Activated T-cell treated with anti-CD3 and anti-CD28 coated beads, Interleukin-2, amount 50 U/mL, for 72 hours (primary cell): ENCODE measurements around the gene KIF5A. TPM values are rescaled to one million over a fixed set of nuclear protein-coding genes. Genes with fewer than 3 reads are reported as not detected.

Experiments used
- ATAC-seq, 2 donors: fragments of 150-1000 bp; cut with Tn5 transposase; replicated peaks in 1 of 2; 2 replicates each; pipeline ENCODE4 v1.10.0; 2021; ENCODE audit warnings: moderate library complexity in 2 of 2, mild to moderate bottlenecking in 1 of 2
- DNase-seq, 2 donors: peaks; one replicate each; pipeline ENCODE4 v3.0.0; 2021 to 2022; ENCODE audit warnings: mixed read lengths in 1 of 2
- H3K27ac Mint-ChIP-seq: one replicate; pipeline ENCODE4 v1.8.0; 2022; ENCODE audit warnings: mild to moderate bottlenecking, moderate library complexity, mixed read lengths
- H3K27me3 Mint-ChIP-seq: one replicate; pipeline ENCODE4 v1.8.0; 2022; ENCODE audit warnings: low read depth, mixed read lengths
- H3K36me3 Mint-ChIP-seq, 2 donors: one replicate each; pipeline ENCODE4 v1.8.0; 2022; ENCODE audit warnings: mixed read lengths in 2 of 2, mild to moderate bottlenecking in 1 of 2; ENCODE audit not compliant: insufficient read depth in 2 of 2
- H3K4me1 Mint-ChIP-seq: one replicate; pipeline ENCODE4 v1.8.0; 2022; ENCODE audit warnings: low read depth, mixed read lengths
- H3K4me3 Mint-ChIP-seq, 2 donors: one replicate each; pipeline ENCODE4 v1.8.0; 2022; ENCODE audit warnings: mild to moderate bottlenecking in 2 of 2, mixed read lengths in 2 of 2, moderate library complexity in 2 of 2
- H3K9me3 Mint-ChIP-seq, 2 donors: one replicate each; pipeline ENCODE4 v1.8.0; 2022; ENCODE audit warnings: mixed read lengths in 2 of 2
- total RNA-seq, 2 donors: library from RNA; stranded (reverse); gene quantifications; one replicate each; pipeline ENCODE4 v1.2.3, GENCODE V29; 2022

Gene KIF5A
- total RNA-seq, 2 donors from 2014 or later, result 3.2 to 5.9 TPM

DNA sequence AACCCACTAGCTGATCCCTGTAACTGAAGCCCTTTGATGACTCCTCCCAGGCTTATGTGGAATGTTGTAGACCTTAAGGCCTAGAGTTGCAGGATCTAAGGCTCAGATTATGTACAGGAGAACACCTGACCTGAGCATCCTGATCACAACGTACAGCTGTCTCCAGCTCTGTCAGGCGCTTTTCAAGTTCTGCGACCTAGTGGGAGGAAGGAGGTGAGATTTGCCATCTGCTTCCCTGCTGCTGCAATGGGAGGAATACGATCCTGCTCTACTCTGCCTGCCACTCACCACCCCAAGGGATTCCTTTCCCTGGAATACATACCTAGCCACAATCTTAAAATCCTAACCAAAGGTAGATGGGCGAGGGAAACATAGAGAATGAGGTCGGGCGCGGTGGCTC is 16.7 kb upstream of the KIF5A start:
- H3K9me3 Mint-ChIP-seq, result no peaks in the 10 kb centered on the region
- no peak for DNase-seq
- no peaks in the 10 kb centered on the region for H3K27me3 Mint-ChIP-seq
- ATAC-seq, result no peak
- no peak overlapping the region for H3K27ac Mint-ChIP-seq
- H3K36me3 Mint-ChIP-seq, result peaks cover 5 to 37% of the 10 kb centered on the region in 2 donors
- H3K4me1 Mint-ChIP-seq, result no peaks in the 10 kb centered on the region
- no peak overlapping the region for H3K4me3 Mint-ChIP-seq

GRCh38 chr12:57534250-57534649 is 15.6 kb upstream of the KIF5A start:
- Mint-ChIP-seq H3K4me1 (no peaks in the 10 kb centered on the region), H3K36me3 (peaks cover 7 to 36% of the 10 kb centered on the region in 2 donors), H3K4me3 (no peak overlapping the region), H3K27ac (no peak overlapping the region), H3K9me3 (no peaks in the 10 kb centered on the region), H3K27me3 (no peaks in the 10 kb centered on the region)
- no peak for ATAC-seq
- no peak for DNase-seq

GRCh38 chr12:57534991-57535543 is 14.8 kb upstream of the KIF5A start:
- H3K9me3 Mint-ChIP-seq, result no peaks in the 10 kb centered on the region
- DNase-seq (no peak), ATAC-seq (no peak)
- H3K27me3 Mint-ChIP-seq, result no peaks in the 10 kb centered on the region
- no peaks in the 10 kb centered on the region for H3K4me1 Mint-ChIP-seq
- peaks cover 7 to 32% of the 10 kb centered on the region in 2 donors for H3K36me3 Mint-ChIP-seq
- no peak overlapping the region for H3K4me3 Mint-ChIP-seq
- no peak overlapping the region for H3K27ac Mint-ChIP-seq

DNA sequence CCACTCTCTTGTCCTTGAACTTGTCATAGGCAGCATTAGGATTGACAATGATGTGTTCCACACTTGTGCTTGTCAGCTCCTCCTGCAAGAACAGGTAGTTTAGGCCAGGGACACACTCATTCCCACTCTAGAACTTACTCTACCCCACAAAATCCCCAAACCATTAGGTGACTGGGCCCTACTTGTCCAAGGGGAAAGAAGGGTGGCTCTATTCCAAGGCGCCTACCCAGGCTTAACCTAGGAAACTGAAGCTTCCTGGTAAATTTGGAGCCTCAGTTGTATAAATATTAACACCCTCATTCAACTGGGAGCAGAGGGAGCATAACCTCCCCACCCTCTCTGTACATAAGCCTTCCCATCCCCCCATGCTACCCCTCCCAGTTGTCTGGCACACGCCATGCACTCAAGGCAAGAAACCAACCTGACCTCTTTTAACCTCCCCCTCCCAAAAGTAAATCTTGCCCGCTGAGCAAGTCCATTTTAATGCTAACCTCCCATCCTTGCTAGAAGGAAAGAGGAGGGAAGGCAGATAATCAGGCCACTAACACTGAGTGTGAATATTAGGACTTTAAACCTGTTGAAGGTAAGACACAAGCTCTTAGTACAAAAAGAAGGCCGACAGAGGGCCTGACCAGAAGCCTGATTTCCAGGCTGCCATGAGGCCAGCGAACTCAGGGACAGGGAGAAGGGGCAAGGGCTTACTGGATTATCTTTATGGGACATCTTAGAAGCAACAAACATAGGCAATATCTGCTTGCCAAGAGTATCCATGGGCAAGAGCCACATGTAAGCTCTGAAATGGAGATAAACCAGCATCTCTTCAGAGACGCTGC is 13.9 kb upstream of the KIF5A start:
- H3K27ac Mint-ChIP-seq, result no peak overlapping the region
- no peaks in the 10 kb centered on the region for H3K9me3 Mint-ChIP-seq
- H3K36me3 Mint-ChIP-seq, result peaks cover 7 to 29% of the 10 kb centered on the region in 2 donors
- DNase-seq (no peak), ATAC-seq (no peak)
- H3K4me1 Mint-ChIP-seq, result no peaks in the 10 kb centered on the region
- no peaks in the 10 kb centered on the region for H3K27me3 Mint-ChIP-seq
- H3K4me3 Mint-ChIP-seq, result no peak overlapping the region

GRCh38 chr12:57536597-57536942 is 13.3 kb upstream of the KIF5A start:
- Mint-ChIP-seq H3K36me3 (peaks cover 7 to 24% of the 10 kb centered on the region in 2 donors), H3K9me3 (no peaks in the 10 kb centered on the region), H3K4me1 (no peaks in the 10 kb centered on the region), H3K27me3 (no peaks in the 10 kb centered on the region), H3K4me3 (no peak overlapping the region), H3K27ac (peak overlapping the region; percentile 17)
- ATAC-seq (no peak), DNase-seq (no peak)

- no peak for DNase-seq
- H3K27me3 Mint-ChIP-seq, result no peaks in the 10 kb centered on the region
- H3K27ac Mint-ChIP-seq, result no peak overlapping the region
- peaks cover 4 to 8% of the 10 kb centered on the region in 2 donors for H3K36me3 Mint-ChIP-seq
- H3K4me1 Mint-ChIP-seq, result no peaks in the 10 kb centered on the region
- no peaks in the 10 kb centered on the region for H3K9me3 Mint-ChIP-seq
- ATAC-seq, result no peak
- no peak overlapping the region for H3K4me3 Mint-ChIP-seq
These were observed 10.6 kb upstream of the KIF5A start for GRCh38 chr12:57539134-57539768.

DNA sequence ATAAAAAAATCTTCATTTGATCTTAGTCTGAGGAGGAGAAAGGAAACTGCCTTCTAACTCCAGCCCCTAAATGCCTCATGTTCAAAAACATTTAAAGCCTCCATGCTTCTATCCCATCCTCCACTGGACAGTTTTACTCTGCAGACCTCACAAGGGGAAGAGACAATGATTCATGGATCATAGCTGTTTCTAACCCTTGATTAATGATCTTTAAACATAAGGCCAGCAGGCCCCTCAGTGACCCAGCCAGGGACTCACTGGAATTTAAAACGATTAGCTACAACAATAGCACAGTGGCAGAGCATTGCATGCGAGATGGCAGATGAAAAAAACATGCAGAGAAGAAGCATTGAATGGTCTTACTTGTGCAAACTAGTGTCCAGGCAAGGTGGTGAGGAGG is 8.8 kb upstream of the KIF5A start:
- Mint-ChIP-seq H3K4me3 (no peak overlapping the region), H3K36me3 (peaks cover 4 to 8% of the 10 kb centered on the region in 2 donors), H3K9me3 (no peaks in the 10 kb centered on the region), H3K27ac (no peak overlapping the region), H3K27me3 (no peaks in the 10 kb centered on the region), H3K4me1 (peaks cover 15% of the 10 kb centered on the region)
- no peak for DNase-seq
- no peak for ATAC-seq

DNA sequence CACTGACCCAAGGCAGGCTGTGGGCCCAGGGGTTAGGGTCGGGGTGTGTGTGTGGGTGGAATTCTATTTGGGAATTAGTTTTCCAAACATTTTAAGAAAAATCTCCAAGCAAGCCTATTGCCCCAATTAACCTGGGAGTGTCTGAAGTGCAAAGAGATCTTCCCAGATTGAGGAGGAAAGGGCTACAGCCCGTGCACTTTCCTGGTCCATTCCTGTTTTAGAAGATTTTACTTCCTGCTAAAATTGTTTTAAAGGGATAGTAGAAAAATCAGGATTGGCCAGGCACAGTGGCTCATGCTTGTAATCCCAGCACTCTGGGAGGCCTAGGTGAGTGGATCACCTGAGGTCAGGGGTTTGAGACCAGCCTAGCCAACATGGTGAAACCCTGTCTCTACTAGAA is 8.1 kb upstream of the KIF5A start:
- H3K27ac Mint-ChIP-seq, result no peak overlapping the region
- no peak for DNase-seq
- peaks cover 7 to 8% of the 10 kb centered on the region in 2 donors for H3K36me3 Mint-ChIP-seq
- ATAC-seq, result no peak
- no peaks in the 10 kb centered on the region for H3K27me3 Mint-ChIP-seq
- no peaks in the 10 kb centered on the region for H3K9me3 Mint-ChIP-seq
- peaks cover 20% of the 10 kb centered on the region for H3K4me1 Mint-ChIP-seq
- no peak overlapping the region for H3K4me3 Mint-ChIP-seq

GRCh38 chr12:57543581-57543980 is 6.3 kb upstream of the KIF5A start:
- Mint-ChIP-seq H3K27ac (no peak overlapping the region), H3K4me3 (no peak overlapping the region), H3K27me3 (peaks cover 4% of the 10 kb centered on the region), H3K4me1 (peaks cover 35% of the 10 kb centered on the region), H3K36me3 (peaks cover 4 to 5% of the 10 kb centered on the region in 2 donors), H3K9me3 (no peaks in the 10 kb centered on the region)
- no peak for DNase-seq
- no peak for ATAC-seq

- Mint-ChIP-seq H3K27ac (peak overlapping the region; percentile 91), H3K9me3 (no peaks in the 10 kb centered on the region), H3K27me3 (peaks cover 13% of the 10 kb centered on the region), H3K4me3 (peak overlapping the region; percentile 74 to 98), H3K4me1 (peaks cover 57% of the 10 kb centered on the region), H3K36me3 (peaks cover 4% of the 10 kb centered on the region in 2 donors)
- no peak for ATAC-seq
- DNase-seq, result peak in 1 of 2 donors; percentile 19
These were observed 3.9 kb upstream of the KIF5A start for GRCh38 chr12:57545809-57546437.

DNA sequence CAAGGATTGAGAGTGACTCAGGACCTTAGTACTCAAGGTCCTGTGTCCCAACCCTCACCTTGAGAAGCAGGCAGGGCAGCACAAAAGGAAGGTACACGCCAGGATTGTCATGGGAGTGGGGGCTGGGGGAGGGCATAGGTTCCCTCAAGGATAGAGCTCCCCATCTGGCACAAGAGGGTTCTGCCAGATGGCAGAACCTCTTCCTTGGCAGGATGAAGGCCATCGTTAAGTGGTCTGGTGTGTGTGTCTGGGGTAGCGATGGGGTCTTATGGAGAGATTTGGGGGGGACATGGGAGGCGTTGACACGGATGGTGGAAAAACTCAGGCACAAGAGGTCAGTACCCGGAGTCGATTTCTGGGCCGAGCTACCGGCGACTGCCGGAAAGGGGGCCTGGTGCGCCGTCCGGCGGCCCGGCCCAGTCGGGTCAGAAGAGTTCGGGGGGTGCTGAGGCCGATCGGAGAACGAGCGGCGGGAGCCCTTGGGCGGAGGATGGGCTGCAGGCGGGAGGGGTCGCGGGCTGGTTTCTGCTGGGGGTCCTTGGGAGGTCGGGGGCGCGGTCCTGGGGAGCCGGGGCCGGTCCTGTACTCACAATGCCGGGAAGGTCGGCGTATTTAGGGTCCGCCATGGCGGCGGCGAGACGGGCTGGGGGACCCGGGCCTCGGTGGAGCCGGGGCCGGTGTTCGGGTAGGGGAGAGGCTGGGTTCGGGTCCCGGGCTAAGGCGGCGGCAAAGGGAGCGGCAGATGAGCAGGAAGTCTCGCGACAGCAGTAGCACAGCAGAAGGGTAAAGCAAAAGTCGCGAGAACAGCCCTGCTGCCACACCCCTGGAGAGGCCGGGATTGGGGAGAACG is 3.2 kb upstream of the KIF5A start, which contains the start of gene DCTN2:
TSS of gene DCTN2 (minus strand) at position 755 of the 850 bp plus-strand sequence. CDS start at position 626, 129 bp downstream.
- ATAC-seq (peak; percentile 94 to 97), DNase-seq (peak; percentile 93 to 97)
- Mint-ChIP-seq H3K4me1 (peaks cover 63% of the 10 kb centered on the region), H3K4me3 (peak within 1 kb of the TSS; percentile 74 to 98), H3K36me3 (peaks cover 4% of the 10 kb centered on the region in 2 donors), H3K27me3 (peaks cover 13% of the 10 kb centered on the region), H3K27ac (peak within 1 kb of the TSS; percentile 91), H3K9me3 (no peaks in the 10 kb centered on the region)

DNA sequence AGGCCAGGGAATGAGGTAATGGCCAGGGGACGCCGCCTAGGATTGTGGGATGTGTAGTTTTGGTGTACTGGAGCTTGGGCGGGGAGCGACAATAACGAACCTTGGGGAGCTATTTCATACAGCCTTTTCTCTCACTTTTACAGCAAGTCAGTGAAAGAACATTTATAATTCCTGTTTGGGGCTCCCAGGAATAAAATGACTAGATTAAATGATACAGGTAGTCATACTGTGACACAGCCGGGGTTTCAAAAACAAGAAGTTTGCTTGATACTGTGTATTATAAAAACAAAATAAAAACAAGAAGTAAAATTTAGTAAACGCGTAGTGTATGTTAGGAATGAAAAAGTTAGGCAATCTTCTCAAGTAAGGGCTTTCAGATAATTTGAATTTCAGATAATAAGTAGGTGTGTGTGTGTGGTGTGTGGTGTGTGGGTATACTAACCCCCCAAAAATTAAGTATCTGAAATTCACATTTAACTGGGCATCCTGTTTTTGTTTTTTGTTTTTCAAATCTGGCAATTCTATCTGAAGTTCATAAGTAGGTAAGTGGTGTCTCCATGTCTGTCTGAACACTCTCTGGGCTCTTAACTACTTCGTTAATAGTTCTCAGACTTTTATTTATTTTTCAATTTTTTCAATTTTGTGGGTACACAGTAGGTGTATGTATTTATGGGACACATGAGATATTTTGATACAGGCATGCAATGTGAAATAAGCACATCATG is 2.4 kb upstream of the KIF5A start:
- DNase-seq, result no peak
- H3K27me3 Mint-ChIP-seq, result peaks cover 13% of the 10 kb centered on the region
- peaks cover 63% of the 10 kb centered on the region for H3K4me1 Mint-ChIP-seq
- peak overlapping the region; percentile 74 to 98 for H3K4me3 Mint-ChIP-seq
- H3K36me3 Mint-ChIP-seq, result peaks cover 4% of the 10 kb centered on the region in 2 donors
- peak overlapping the region; percentile 75 for H3K27ac Mint-ChIP-seq
- H3K9me3 Mint-ChIP-seq, result no peaks in the 10 kb centered on the region
- ATAC-seq, result no peak
